ENCODE data around the gene MS4A4E. TPM values are rescaled to one million over a fixed set of nuclear protein-coding genes. Genes with fewer than 3 reads are reported as not detected.
"Not testable (repeated sequence)": the region's sequence is repeated elsewhere in the genome, so short reads cannot be mapped to it uniquely, and the experiment has no call there.

The MS4A4E gene
- total RNA-seq, 1 donor from 2014 or later: not detected

DNA sequence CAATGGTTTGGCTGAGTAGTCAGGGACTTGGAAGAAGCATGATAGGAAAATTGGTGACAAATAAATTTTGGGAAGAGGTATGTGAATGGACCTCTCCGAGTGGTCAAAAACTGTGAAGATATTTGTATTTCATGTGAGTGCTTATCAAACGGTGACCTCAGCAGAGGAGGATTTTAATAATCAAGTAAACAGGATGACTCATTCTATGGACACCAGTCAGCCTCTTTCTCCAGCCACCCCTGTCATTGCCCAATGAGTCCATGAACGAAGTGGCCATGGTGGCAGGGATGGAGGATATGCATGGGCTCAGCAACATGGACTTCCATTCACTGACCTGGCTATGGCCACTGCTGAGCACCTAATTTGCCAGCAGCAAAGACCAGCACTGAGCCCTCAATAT, 21.2 kb downstream of the MS4A4E start:
- no peak for DNase-seq (ENCODE audit: low read depth)

DNA sequence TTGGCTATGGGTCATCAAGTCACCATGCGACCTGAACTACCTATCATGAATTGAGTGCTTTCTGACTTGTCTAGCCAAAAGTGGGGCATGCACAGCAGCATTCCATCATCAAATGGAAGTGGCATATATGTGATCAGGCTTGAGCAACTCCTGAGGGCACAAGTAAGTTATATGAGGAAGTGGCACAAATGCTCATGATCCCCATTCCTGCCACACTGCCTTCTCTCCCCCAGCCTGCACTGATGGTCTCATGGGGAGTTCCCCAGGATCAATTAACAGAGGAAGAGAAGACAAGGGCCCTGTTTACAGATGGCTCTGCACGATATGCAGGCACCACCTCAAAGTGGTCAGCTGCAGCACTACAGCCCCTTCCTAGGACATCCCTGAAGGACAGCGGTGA, 21.8 kb downstream of the MS4A4E start:
- no peak for DNase-seq (ENCODE audit: low read depth)

DNA sequence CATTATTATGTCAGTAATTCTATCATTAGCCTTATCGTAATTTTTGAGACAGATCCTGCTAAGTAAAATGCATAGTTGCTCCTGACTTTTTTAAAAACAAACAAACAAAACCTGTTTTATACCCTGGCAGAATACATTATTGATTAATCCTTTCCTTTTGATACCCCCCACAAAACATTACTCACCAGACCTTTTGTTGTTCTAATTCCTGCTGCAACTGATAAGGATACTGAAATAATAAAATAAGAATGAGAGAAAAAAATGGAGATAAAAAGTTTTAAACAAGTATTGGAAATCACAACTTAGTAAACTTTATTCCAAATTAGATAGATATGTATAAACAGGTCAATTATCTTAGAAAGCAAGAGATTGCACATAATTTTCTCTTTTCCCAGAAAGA, 28.6 kb downstream of the MS4A4E start:
- DNase-seq (ENCODE audit: low read depth): no peak

DNA sequence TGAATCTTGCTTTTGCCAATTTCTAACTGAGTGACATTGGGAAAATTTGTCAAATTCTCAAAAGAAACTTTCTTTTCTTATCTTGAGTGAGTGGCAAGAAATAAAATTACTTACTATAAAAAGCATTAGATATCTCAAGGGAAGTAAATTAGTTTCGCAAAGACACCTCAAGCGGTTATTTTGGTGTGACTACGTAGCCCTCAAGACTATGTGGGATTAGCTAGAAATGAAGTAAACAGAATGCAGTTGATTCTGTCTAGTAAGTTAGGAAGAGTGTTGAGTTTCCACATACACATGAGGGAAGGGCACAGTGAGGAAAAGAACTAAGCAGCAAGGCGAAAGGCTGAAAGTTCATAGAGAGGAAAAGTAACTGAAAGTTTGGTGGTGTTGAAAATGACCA, 31.7 kb downstream of the MS4A4E start:
- DNase-seq (ENCODE audit: low read depth): no peak

DNA sequence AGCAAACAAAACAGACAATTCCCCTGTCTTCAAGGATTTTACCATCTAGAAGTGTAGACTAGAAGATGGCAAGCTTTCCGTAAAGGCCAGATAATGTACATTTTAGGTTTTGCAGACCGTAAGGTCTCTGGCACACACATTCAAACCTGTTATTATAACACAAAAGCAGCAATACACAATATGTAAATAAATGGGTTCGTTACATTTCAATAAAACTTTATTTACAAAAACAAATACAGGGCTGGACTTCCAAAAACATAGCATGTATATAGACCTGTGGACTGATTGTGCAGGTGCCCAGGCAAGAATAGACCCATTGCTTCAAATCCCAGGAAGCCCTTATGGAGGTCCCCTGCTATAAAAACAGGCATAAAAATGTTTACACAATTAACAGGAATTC, 33.0 kb downstream of the MS4A4E start:
- DNase-seq (ENCODE audit: low read depth): no peak

DNA sequence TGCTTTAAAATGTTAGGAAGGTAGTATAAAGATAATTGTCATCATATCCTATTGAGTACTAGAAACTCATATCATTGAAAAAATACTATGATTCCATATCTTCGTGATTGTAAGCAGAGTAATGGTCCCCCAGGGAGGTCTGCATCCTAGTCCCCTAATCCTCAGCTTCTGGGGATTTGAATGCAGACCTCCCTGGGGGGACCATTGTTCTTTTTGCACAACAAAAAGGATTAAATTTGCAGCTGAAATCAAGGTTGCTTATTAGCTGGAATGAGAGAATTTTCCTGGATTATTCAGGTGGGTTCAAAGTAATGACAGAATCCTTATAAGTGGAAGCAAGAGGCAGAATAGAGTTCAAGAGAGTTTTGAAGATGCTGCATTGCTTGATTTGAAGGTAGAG, 34.0 kb downstream of the MS4A4E start:
- no peak for DNase-seq (ENCODE audit: low read depth)

DNA sequence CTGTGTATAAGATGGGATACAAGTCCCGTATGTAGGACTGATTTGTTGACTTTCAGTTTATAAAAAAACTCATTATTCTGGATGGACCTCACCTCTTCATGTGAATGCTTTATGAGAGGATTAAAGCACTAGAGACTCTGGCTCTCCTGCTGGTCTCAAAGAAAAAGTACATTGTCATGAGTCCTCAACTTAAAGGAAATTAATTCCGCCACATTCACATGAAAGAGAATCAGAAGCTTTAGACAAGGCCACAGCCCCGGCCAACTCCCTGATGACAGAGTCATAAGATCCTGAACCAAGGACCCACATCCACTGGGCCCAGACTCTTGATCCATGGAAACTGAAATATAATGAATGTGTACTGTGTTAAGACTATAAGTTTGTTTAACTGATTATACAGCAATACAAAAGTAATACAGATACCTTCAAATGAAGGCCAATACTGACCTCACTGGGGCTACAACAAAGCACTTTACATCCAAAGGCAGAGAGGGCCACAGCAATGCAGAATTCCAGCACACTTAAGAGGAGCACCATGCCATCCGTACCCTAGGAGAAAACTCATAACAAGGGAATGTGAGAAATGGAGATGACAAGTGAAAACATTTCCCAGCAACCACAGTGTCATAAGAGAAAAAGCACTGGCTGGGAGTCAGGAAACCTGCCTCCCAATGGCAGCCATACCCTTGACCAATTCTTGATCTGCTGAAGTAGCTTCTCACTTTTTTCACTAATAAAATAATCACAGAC, 34.6 kb downstream of the MS4A4E start:
- DNase-seq (ENCODE audit: low read depth): no peak

DNA sequence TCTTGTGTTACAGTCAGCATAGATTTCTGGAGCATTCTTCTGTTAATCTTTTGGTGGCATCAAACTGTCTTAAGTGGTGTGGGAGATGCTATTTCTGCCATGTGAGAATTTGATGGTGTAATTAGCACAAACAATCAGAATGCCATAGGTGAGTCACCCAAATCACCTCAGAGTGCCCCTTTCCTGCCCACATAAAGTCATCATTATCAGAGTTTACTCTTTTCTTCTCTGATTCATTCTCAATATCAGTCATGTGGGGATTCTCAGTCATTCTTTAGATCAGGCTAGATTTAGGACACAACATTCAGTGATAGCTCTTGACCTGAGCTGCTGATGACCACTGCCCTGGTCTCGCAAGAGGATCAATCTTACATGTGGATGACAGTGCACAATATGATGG, 36.3 kb downstream of the MS4A4E start:
- DNase-seq (ENCODE audit: low read depth): peak; percentile 5

DNA sequence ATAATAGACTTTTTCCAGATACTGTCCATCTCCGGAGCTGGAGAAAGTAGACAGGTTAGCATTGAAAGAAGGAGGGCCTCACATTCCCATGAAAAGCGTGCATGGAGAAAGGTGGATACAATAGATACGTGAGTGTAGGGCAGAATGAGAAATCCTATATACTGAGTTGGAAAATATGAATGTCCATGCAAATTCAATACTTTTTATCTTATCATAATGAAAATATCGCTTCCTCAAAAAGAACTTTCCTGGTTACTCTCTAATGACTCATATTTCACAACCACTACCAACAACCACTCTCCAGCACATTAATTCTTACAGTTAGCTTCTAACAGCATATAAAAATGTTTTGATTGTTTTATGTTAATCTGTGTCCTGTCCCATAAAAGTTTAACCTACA, 38.0 kb downstream of the MS4A4E start:
- DNase-seq (ENCODE audit: low read depth): no peak

DNA sequence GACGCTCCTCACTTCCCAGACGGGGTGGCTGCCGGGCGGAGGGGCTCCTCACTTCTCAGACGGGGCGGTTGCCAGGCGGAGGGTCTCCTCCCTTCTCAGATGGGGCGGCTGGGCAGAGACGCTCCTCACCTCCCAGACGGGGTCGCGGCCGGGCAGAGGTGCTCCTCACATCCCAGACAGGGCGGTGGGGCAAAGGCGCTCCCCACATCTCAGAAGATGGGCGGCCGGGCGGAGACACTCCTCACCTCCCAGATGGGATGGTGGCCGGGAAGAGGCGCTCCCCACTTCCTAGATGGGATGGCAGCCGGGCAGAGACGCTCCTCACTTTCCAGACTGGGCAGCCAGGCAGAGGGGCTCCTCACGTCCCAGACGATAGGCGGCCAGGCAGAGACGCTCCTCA, 41.6 kb downstream of the MS4A4E start:
- DNase-seq (ENCODE audit: low read depth): not testable (repeated sequence)

DNA sequence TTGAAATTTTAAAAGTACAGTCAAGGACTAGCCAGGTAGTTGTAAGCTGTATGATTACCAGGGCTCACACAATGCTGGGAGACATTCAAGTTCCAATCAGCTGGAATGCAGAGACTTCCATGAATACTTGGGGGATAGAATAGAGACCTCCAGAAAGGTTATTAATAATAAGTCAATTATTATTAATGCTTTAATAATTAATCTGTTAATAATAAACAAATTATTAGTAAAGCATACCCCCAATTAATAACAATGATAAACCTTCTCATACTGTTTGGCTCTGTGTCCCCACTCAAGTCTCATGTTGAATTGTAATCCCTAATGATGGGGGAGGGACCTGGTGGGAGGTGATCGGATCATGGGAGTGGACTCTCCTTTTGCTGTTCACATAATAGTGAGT, 45.5 kb downstream of the MS4A4E start:
- DNase-seq (ENCODE audit: low read depth): no peak

DNA sequence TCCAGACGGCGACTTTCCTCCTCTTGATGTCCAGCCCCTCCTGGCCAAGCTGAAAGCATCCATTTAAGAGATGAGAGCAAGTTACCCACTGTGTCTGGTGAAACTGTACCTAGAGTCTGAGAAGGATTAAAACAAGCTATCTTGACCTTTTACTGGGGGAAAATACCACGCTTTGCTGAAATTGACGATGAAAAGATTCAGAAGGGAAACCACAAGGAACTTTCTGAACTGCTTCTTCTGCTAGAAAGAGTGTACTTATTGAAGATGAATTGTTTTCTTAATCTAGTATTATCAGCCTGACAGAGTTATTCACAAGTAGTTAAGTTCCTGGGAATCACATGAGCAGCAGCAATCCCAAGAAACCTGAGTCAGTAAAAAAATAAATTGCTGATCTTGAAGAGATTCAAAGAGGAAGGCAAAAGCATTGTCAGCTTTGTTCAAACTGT, 47.0 kb downstream of the MS4A4E start:
- no peak for DNase-seq (ENCODE audit: low read depth)

DNA sequence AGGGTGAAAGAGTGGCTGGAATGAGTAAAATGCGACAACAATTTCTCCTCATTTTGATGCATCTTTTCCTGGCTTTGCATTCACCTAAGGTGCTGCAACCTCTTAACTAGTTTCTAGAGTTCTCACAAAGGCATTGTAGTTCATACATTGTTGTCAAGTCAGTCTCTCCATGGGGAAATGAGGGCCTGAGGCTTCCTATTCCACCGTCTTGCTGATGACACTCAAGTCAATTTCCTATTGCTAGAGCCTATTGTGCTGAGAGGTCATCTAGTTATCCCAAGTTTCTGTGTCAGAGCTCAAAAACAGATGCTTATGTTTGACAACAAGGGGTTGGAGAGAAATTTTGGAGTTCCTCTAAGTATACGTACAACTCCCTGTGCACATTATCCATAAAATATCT, 48.4 kb downstream of the MS4A4E start:
- DNase-seq (ENCODE audit: low read depth): no peak

DNA sequence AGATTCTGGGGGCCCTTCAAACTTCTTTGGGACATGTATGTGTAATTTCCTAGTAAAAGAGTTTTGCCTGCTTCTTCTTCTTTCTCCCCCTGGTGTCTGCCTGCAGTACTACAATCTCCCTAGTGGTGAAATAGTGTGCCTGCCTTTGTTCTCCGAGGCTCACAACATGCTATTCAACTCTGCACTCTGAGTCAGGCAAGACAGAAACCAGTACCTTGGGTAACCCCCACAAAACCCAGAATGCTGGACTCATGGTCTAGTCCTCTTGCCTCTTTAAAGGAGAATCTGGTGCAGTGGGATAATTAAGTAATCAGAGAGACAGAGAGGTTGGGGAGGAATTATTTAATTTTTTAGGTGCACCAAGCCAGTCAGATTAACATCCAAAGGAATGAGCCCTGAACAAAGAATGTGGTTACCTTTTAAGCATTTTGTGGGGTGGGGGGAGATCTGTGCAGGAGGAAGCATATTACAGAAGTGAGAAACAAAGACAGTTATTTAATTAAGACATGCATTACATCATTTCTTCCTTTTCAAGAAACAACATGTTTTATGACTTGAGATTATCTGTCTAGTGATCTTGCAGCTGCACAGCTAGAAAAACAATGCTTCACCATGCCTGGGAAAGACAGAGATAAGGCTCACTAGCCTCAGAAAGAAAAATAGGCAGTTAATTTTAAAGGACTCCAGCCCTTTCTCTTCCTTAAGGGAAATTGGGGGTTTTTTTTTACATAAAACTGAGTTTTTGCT, 49.1 kb downstream of the MS4A4E start:
- peak; percentile 59 for DNase-seq (ENCODE audit: low read depth)

DNA sequence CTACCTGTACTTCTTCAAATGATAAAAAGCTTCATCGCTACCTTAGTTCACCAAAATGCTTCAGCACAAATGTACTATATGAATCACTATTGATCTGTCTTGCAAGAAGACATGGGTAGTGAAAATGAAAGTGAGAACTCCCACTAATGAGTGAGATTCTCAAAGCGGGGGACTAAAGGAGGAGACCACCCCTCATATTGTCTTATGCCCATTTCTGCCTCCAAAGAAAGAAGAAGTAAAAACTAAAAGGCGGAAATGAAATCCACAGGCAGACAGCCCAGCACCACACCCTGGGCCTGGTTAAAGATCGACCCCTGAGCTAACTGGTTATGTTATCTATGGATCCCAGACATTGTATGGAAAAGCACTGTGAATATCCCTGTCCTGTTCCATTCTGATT, 50.4 kb downstream of the MS4A4E start:
- not testable (repeated sequence) for DNase-seq (ENCODE audit: low read depth)

DNA sequence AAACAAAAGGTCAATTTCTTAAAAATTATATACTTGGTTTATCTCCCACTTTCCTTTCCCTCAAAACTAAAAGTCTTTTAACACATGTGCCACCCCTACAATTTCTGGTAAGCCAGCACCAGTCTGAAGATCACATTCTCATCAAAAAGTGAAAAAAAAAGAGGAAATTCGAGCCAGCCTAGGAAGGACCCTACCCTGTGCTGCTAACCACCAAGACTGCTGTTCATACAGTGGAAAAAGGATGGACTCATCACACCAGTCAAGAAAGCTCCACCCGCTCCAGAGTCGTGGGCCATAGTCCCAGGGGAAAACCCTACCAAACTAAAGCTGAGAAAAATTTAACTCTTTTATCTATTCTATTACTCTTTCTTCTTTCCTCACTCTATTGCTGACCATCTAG, 54.5 kb downstream of the MS4A4E start:
- DNase-seq (ENCODE audit: low read depth): not testable (repeated sequence)

DNA sequence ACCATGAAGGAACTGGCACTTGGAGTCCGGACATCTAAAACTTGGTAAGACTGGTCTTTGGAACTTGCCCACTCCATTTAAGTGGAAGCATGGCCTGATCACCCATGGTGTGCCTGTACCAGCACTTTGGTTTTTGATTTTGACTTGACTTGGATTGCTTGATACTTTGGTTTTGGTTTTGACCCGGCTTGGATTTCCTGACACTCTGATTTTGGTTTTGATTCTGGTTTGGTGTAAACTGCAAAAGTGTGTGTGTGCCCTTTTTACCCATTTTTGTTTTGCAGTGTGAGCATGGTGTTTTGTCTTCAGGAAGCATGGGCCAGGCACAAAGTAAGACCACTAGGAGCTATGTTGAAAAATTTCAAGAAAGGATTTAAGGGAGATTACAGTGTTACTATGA, 56.8 kb downstream of the MS4A4E start:
- DNase-seq (ENCODE audit: low read depth): not testable (repeated sequence)

DNA sequence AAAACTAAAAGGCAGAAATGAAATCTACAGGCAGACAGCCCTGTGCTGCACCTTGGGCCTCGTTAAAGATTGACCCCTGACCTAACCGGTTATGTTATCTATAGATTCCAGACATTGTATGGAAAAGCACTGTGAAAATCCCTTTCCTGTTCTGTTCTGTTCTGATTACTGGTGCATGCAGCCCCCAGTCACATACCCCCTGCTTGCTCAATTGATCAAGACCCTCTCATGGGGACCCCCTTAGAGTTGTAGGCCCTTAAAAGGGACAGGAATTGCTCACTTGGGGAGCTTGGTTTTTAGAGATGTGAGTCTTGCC, 57.5 kb downstream of the MS4A4E start:
- DNase-seq (ENCODE audit: low read depth): not testable (repeated sequence)

DNA sequence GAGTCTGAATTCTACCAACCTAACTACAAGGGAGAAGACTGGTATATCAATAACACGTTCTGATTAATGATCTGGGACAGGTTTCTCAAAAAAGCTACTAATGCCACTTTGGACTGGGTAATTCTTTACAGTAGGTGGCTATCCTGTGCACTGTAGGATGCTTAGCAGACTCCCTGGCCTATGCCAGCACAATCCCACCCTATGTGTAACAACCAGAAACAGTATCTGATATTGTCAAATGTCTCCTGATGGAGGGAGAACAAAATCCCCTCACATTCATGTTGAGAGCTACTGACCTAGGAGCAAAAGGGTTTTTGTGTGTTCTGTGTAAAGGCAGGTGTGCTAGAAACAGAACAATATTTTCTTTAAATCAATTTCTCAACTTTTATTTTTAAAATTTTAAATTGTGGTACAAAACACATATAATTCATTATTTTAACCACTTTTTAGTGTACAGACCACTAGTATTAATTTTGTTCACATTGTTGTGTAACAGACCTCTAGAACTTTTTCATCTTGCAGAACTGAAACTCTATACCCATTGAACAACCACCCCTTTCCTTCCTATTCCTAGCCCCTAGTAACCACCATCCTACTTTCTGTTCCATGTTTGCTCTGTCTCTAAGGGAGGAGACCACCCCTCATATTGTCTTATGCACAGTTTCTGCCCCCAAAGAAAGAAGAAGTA, 58.0 kb downstream of the MS4A4E start:
- no peak for DNase-seq (ENCODE audit: low read depth)

DNA sequence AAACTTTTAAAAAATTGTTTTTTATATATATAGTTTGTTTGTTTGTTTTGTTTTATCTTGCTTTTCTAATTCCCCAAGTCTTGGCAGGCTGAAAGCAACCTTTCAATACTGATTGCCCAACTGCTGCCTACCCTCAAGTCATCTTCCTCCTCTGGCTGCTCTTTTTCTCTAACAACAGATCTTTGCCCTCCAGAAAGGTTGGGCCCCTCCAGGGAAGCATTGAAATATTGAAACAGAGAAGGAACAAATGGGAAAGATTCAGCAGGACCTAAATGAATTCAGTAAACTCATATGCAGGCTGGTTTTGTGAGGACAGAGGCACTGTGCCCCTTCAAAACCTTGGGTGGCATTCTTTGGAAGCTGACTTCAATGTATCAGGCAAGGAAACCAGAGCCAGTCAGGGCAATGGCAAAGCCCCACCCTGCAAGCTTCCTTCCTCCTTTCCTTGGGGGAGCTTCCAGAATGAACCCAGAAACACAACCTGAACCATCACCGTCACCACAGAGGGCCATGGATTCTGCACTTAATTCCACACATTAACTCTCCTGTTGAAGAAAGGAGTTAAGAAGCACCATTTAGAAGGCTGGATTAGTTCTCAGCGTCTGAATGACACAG, 59.2 kb downstream of the MS4A4E start:
- DNase-seq (ENCODE audit: low read depth): no peak

DNA sequence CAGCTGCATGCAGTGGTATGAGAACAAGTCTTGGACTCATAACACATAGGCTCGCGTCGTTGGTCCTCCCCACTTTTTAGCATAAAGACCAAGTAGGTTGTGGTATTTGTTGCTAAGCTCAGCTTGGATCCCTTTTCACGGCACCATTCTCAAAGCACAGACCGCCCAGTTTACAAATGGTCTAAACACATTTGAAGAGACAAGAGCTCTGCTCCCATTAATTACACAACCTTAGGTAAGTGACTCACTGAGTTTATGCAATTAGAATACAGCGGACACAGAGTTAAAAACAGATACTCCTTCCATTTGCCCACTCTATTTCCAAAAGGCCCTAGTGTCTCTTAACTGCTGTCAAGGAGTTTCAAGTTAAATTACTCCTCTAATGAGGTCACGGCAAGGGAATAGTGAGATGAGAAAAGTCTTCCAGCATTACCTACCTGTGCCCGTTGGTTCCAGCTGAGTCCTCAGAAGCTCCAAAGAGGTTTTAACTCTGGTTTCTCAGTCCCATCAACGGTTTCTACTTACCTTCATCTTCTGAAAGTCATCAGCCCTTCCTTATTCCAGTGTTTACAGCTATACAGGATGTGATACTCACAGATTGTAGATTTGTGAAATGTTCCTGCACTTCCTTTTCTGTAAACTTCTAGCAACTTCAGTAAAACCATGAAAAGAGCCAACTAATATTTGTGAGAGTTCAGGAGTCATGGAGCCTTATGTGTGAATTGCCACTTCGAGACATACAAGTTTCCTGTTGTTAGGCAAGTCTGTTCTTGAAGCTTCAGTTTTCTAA, 60.2 kb downstream of the MS4A4E start, which contains the start of gene MS4A6A:
MS4A6A (minus strand) TSS at position 543 of the 790 bp plus-strand sequence. CDS start 1,356 bp downstream, outside the sequence.
- DNase-seq (ENCODE audit: low read depth): no peak

DNA sequence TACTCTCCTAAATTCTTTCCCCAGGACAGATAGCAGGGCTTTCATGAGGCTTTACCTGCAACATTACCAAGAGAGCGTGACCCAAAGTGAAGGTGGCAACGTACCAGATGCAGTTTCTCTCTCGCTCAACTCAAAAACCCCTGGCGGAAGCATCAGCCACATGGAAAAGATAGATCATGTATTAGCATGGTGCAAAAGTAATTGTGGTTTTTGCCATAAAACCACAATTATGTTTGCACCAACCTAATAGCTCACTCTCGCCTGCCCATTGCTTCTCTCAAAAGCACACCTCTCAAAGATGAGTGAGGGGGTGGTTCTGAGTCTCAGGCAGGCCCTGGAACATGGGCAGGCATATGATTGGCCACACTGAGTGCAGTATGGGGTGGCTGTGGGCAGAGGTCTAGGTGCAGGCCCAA, 67.1 kb downstream of the MS4A4E start:
- DNase-seq (ENCODE audit: low read depth): no peak

Measured in renal cortical epithelial cell (primary cell).